CD4-positive, alpha-beta T cell (primary cell): Measurements from ENCODE around the gene GPR137B. TPM values are rescaled to one million over a fixed set of nuclear protein-coding genes. Genes with fewer than 3 reads are reported as not detected.

Experiments
- ATAC-seq: fragments of 200-7000 bp; cut with Tn5 transposase; one replicate; pipeline ENCODE4 v1.10.0; 2022; ENCODE audit warnings: mild to moderate bottlenecking; ENCODE audit not compliant: poor library complexity
- CTCF ChIA-PET: fragments of 350-600 bp; sonication (Branson Sonifier 250); formaldehyde crosslinking; loops from one replicate; lab custom pipeline; 2021; ENCODE audit warnings: antibody characterized with exemption, inconsistent platforms; lab: Charles Lee
- POLR2A ChIA-PET: fragments of 350-600 bp; sonication (Branson Sonifier 250); formaldehyde crosslinking; loops from one replicate; lab custom pipeline; 2021; ENCODE audit warnings: antibody characterized with exemption, inconsistent platforms; lab: Charles Lee
- DNase-seq, 14 experiments: peaks; one replicate each; pipeline ENCODE4 v3.0.0-alpha.2; 2013 to 2020; ENCODE audit warnings: mixed read lengths in 2 of 14
- H3K27ac ChIP-seq, 2 donors: one replicate each; pipeline versions ENCODE4 v1.5.1 to v1.7.0; 2013; ENCODE audit warnings: low read length in 2 of 2, low read depth in 1 of 2, mild to moderate bottlenecking in 1 of 2
- H3K27me3 ChIP-seq, 2 experiments: 1 replicate in 1 of 2; 2 replicates in 1 of 2; pipeline versions ENCODE4 v1.6.1 to v1.7.0; 2013; ENCODE audit warnings: low read length in 2 of 2, control low read depth in 1 of 2, mild to moderate bottlenecking in 1 of 2, moderate library complexity in 1 of 2; ENCODE audit not compliant: insufficient read depth in 2 of 2, control insufficient read depth in 1 of 2
- H3K36me3 ChIP-seq: one replicate; pipeline ENCODE4 v1.6.1; 2013; ENCODE audit warnings: low read length, control low read depth; ENCODE audit not compliant: insufficient read depth
- H3K4me1 ChIP-seq: one replicate; pipeline ENCODE4 v1.6.1; 2013; ENCODE audit warnings: low read length, control low read depth; ENCODE audit not compliant: insufficient read depth
- H3K4me3 ChIP-seq: one replicate; pipeline ENCODE4 v1.5.1; 2013; ENCODE audit warnings: mild to moderate bottlenecking, low read length, moderate library complexity
- H3K9me3 ChIP-seq, 2 experiments: 1 replicate in 1 of 2; 2 replicates in 1 of 2; pipeline versions ENCODE4 v1.6.1 to v1.7.0; 2013; ENCODE audit warnings: low read length in 2 of 2, mild to moderate bottlenecking in 2 of 2, control low read depth in 1 of 2, moderate library complexity in 1 of 2; ENCODE audit not compliant: control insufficient read depth in 1 of 2, insufficient read depth in 1 of 2
- H3K27ac Mint-ChIP-seq: one replicate; pipeline ENCODE4 v1.8.0; 2020; ENCODE audit warnings: mixed read lengths
- H3K27me3 Mint-ChIP-seq: one replicate; pipeline ENCODE4 v1.8.0; 2021; ENCODE audit warnings: mixed read lengths
- H3K36me3 Mint-ChIP-seq: one replicate; pipeline ENCODE4 v1.8.0; 2021; ENCODE audit warnings: low read depth, mixed read lengths
- H3K4me1 Mint-ChIP-seq: one replicate; pipeline ENCODE4 v1.8.0; 2021; ENCODE audit warnings: low read depth, mixed read lengths
- H3K4me3 Mint-ChIP-seq: one replicate; pipeline ENCODE4 v1.8.0; 2020; ENCODE audit warnings: mild to moderate bottlenecking, mixed read lengths
- H3K9me3 Mint-ChIP-seq: one replicate; pipeline ENCODE4 v1.8.0; 2020; ENCODE audit warnings: mixed read lengths
- intact Hi-C, 2 experiments: fragments of 100-400 bp; cut with DNase I in 1 of 2; cut with micrococcal nuclease in 1 of 2; formaldehyde crosslinking; loops; one replicate each; pipeline versions ENCODE4 v1.15.1 to v1.9.0; 2023 to 2025; cut with DNase I, micrococcal nuclease
- total RNA-seq, 174 experiments: library from RNA in 2 of 174; stranded (reverse) in 2 of 174; gene quantifications; one replicate each; pipeline ENCODE4 v1.2.3 and lab custom pipeline; 2021 to 2026
- TF ChIP-seq, protein P1 (sequence below): fragments of 200-600 bp; IDR thresholded peaks from one replicate; pipeline ENCODE4 v1.8.0; 2022; ENCODE audit warnings: antibody characterized with exemption, mild to moderate bottlenecking

Gene GPR137B
- total RNA-seq, 2 experiments from 2014 or later: 6.3 to 7.4 TPM

DNA sequence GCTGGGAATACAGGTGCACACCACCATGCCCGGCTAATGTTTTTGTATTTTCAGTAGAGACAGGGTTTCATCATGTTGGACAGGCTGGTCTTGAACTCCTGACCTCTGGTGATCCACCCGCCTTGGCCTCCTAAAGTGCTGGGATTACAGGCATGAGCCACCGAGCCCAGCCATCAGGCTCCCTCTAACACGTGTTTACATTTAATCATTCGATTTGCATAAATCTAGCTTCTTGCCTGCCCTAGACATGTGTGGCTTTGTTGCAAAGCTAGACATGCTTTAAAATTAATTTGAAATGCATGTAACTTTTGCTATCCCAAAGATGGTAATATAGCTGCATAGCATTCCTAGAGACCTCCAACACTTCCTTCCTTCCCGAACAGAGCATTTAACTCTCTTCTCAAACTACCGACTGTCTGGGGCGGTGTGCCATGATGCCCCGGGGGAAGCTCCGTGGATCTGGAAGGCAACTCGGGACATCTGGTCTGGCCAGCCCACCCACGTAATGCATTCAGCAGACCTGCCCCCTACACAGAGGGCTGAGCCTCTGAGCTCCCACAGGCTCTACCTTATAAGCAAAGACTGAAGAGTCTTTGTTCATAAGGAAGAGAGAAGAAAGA, 42.9 kb upstream of the GPR137B start:
- Histone ChIP-seq H3K36me3 (no peaks in the 10 kb centered on the region), H3K4me1 (peaks cover 9% of the 10 kb centered on the region), H3K27ac (no peak overlapping the region), H3K9me3 (peaks cover 0 to 9% of the 10 kb centered on the region in 2 experiments), H3K27me3 (no peaks in the 10 kb centered on the region), H3K4me3 (no peak overlapping the region)
- ATAC-seq (no peak), DNase-seq (no peak)
- intact Hi-C loops: loop anchor here in 1 of 2 experiments (10.0 kb wide), 1 partner anchor 95 kb away; no protein-coding TSS in a partner anchor
- Mint-ChIP-seq H3K36me3 (no peaks in the 10 kb centered on the region), H3K27me3 (peaks cover 27% of the 10 kb centered on the region), H3K4me3 (no peak overlapping the region), H3K4me1 (peaks cover 5% of the 10 kb centered on the region), H3K27ac (no peak overlapping the region), H3K9me3 (no peaks in the 10 kb centered on the region)
- ChIA-PET POLR2A (no interaction called here), CTCF (interaction anchor here (0.6 kb wide), 1 partner anchor 353 kb away, joined by 3 read pairs; no protein-coding TSS in a partner anchor)
- TF ChIP-seq, protein P1, sequence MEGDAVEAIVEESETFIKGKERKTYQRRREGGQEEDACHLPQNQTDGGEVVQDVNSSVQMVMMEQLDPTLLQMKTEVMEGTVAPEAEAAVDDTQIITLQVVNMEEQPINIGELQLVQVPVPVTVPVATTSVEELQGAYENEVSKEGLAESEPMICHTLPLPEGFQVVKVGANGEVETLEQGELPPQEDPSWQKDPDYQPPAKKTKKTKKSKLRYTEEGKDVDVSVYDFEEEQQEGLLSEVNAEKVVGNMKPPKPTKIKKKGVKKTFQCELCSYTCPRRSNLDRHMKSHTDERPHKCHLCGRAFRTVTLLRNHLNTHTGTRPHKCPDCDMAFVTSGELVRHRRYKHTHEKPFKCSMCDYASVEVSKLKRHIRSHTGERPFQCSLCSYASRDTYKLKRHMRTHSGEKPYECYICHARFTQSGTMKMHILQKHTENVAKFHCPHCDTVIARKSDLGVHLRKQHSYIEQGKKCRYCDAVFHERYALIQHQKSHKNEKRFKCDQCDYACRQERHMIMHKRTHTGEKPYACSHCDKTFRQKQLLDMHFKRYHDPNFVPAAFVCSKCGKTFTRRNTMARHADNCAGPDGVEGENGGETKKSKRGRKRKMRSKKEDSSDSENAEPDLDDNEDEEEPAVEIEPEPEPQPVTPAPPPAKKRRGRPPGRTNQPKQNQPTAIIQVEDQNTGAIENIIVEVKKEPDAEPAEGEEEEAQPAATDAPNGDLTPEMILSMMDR: no peak

DNA sequence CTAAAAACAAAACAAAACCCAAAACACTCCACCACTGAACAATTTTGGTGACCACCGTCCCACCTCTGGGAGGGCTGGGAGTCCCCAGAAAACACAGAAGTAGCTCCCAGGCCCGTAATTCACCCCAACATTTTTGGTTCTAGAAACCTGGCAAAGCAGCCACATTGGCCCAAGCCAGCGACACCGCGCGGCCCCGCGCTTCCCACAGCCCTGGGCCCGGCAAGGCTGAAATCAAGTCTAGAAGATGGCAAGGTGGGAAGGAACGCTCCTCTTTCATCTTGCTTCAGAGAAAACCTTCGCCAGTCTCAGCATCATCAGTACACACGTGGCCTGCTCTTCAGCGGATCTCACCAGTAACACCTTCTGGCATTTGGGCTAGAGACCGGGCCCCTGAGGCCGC, 41.5 kb upstream of the GPR137B start:
- H3K4me3 Mint-ChIP-seq: no peak overlapping the region
- no peak overlapping the region for H3K27ac Mint-ChIP-seq
- no peaks in the 10 kb centered on the region for H3K36me3 Mint-ChIP-seq
- DNase-seq (no peak), ATAC-seq (no peak)
- no peaks in the 10 kb centered on the region for H3K9me3 Mint-ChIP-seq
- H3K4me3 ChIP-seq: no peak overlapping the region
- H3K9me3 ChIP-seq: peaks cover 0 to 9% of the 10 kb centered on the region in 2 experiments
- POLR2A ChIA-PET: no interaction called here
- H3K27me3 Mint-ChIP-seq: peaks cover 18% of the 10 kb centered on the region
- H3K4me1 Mint-ChIP-seq: peaks cover 5% of the 10 kb centered on the region
- TF ChIP-seq, protein P1: no peak
- H3K27me3 ChIP-seq: no peaks in the 10 kb centered on the region
- H3K36me3 ChIP-seq: no peaks in the 10 kb centered on the region
- peaks cover 9% of the 10 kb centered on the region for H3K4me1 ChIP-seq
- intact Hi-C loops: loop anchor here (5.0 to 10.0 kb wide), 3 partner anchors 184 to 1702 kb away; partner anchors contain the start of gene ERO1B (in 1 of the 2)
- H3K27ac ChIP-seq: no peak overlapping the region
- CTCF ChIA-PET: no interaction called here

DNA sequence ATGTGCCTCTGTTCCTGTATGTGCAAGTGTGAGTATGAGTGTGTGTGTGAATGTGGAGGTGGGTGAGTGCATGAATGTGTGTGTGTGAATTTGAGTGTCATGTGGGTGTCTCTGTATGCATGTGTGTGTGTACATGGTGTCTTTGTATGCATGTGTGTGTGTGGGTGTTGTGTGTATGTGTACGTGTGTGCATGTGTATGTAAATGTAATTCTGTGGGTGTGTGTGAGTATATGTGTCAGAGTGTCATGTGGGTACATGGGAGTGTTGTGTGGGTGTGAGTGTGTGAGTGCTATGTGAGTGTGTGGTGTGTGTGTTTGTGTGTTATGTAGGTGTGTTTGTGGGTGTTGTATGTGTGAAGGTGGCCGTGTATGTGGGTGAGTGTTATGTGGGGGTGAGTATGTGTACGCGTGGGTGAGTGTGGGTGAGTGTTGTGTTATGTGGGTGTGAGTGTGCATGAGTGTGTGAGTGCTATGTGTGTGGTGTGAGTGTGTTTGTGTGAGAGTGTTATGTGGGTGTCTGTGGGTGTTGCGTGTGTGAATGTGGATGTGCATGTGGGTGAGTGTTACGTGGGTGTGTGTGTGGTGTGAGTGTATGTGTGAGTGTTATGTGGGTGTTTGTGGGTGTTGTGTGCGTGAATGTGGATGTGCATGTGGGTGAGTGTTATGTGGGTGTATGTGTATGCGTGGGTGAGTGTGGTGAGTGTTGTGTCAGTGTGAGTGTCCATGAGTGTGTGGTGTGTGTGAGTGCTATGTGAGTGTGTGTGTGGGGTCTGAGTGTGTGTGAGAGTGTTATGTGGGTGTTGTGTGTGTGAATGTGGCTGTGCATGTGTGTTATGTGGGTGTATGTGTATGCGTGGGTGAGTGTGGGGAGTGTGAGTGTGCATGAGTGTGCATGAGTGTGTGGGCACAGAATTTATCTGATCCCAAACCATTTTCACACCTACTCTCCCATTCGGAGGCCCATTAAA, 40.8 kb upstream of the GPR137B start:
- TF ChIP-seq, protein P1: no peak
- no peak overlapping the region for H3K27ac ChIP-seq
- H3K4me3 ChIP-seq: no peak overlapping the region
- H3K27me3 ChIP-seq: no peaks in the 10 kb centered on the region
- intact Hi-C loops: loop anchor here (2.0 to 10.0 kb wide), 4 partner anchors 183 to 1701 kb away; partner anchors contain the start of gene ERO1B (in 1 of the 2)
- ChIA-PET POLR2A (no interaction called here), CTCF (no interaction called here)
- no peaks in the 10 kb centered on the region for H3K9me3 Mint-ChIP-seq
- peaks cover 15% of the 10 kb centered on the region for H3K27me3 Mint-ChIP-seq
- no peak overlapping the region for H3K4me3 Mint-ChIP-seq
- no peak overlapping the region for H3K27ac Mint-ChIP-seq
- peaks cover 9% of the 10 kb centered on the region for H3K4me1 ChIP-seq
- H3K36me3 ChIP-seq: no peaks in the 10 kb centered on the region
- DNase-seq (no peak), ATAC-seq (no peak)
- peaks cover 5% of the 10 kb centered on the region for H3K4me1 Mint-ChIP-seq
- H3K9me3 ChIP-seq: peaks cover 0 to 9% of the 10 kb centered on the region in 2 experiments
- H3K36me3 Mint-ChIP-seq: no peaks in the 10 kb centered on the region
